Islet of Langerhans (tissue), 1 donor: ENCODE measurements around the gene AGFG1.

Experiments used
- FAIRE-seq: peaks from one replicate; lab custom pipeline; 2011; peaks lifted over from hg19 to GRCh38; lab: Jason Lieb, UNC

Gene AGFG1

GRCh38 chr2:227471924-227472264 lies at the start of gene AGFG1:
TSS of gene AGFG1 (plus strand) at chr2:227472156. CDS start at chr2:227472422, 266 bp downstream.
- no peak for FAIRE-seq

GRCh38 chr2:227423656-227424499 lies 48.1 kb upstream of the AGFG1 start:
- FAIRE-seq = no peak

GRCh38 chr2:227428731-227429285 lies 43.1 kb upstream of the AGFG1 start:
- FAIRE-seq = no peak

- FAIRE-seq = no peak
Observed at GRCh38 chr2:227430639-227431038, 41.3 kb upstream of the AGFG1 start.

- FAIRE-seq = no peak
Observed at GRCh38 chr2:227433171-227433570, 38.8 kb upstream of the AGFG1 start.

GRCh38 chr2:227436436-227437174 lies 35.4 kb upstream of the AGFG1 start:
- FAIRE-seq = no peak

GRCh38 chr2:227439214-227439613 lies 32.7 kb upstream of the AGFG1 start:
- FAIRE-seq = no peak

- no peak for FAIRE-seq
Observed at GRCh38 chr2:227442639-227443038, 29.3 kb upstream of the AGFG1 start.

GRCh38 chr2:227443889-227444568 lies 27.9 kb upstream of the AGFG1 start:
- FAIRE-seq = no peak

- FAIRE-seq = no peak
Observed at GRCh38 chr2:227447606-227448005, 24.4 kb upstream of the AGFG1 start.

GRCh38 chr2:227450311-227450841 lies 21.6 kb upstream of the AGFG1 start:
- FAIRE-seq = no peak

- FAIRE-seq = peak; percentile 96
Observed at GRCh38 chr2:227450926-227451654, 20.9 kb upstream of the AGFG1 start.

- FAIRE-seq = no peak
Observed at GRCh38 chr2:227451655-227451992, 20.3 kb upstream of the AGFG1 start.

- FAIRE-seq = no peak
Observed at GRCh38 chr2:227453810-227454209, 18.1 kb upstream of the AGFG1 start.

- no peak for FAIRE-seq
Observed at GRCh38 chr2:227454323-227454860, 17.6 kb upstream of the AGFG1 start.

- FAIRE-seq = no peak
Observed at GRCh38 chr2:227455200-227455599, 16.8 kb upstream of the AGFG1 start.

GRCh38 chr2:227456102-227456501 lies 15.9 kb upstream of the AGFG1 start:
- FAIRE-seq = no peak

GRCh38 chr2:227456772-227457171 lies 15.2 kb upstream of the AGFG1 start:
- FAIRE-seq = no peak

- no peak for FAIRE-seq
Observed at GRCh38 chr2:227460070-227460485, 11.9 kb upstream of the AGFG1 start.

GRCh38 chr2:227460833-227461232 lies 11.1 kb upstream of the AGFG1 start:
- FAIRE-seq = no peak

GRCh38 chr2:227461811-227462461 lies 10.0 kb upstream of the AGFG1 start:
- FAIRE-seq = no peak
